Fibroblast of lung (primary cell): ENCODE measurements around the gene GNGT1. TPM values are rescaled to one million over a fixed set of nuclear protein-coding genes. Genes with fewer than 3 reads are reported as not detected.

Experiments
- DNase-seq, 2 donors: peaks; one replicate each; pipeline versions ENCODE4 v3.0.0 to v3.0.0-alpha.2; 2010; ENCODE audit warnings: low read depth in 2 of 2
- H2AFZ ChIP-seq: 2 replicates; pipeline ENCODE4 v1.5.1; 2012; ENCODE audit warnings: low read length, control low read depth, inconsistent platforms
- H3K27ac ChIP-seq: 2 replicates; pipeline ENCODE4 v1.5.1; 2011; ENCODE audit warnings: low read length, control low read depth; ENCODE audit not compliant: insufficient read depth
- H3K27me3 ChIP-seq: 2 replicates; pipeline ENCODE4 v1.5.1; 2011; ENCODE audit warnings: mild to moderate bottlenecking, low read length; ENCODE audit not compliant: control insufficient read depth, insufficient read depth
- H3K36me3 ChIP-seq: 2 replicates; pipeline ENCODE4 v1.5.1; 2011; ENCODE audit warnings: low read length; ENCODE audit not compliant: control insufficient read depth, insufficient read depth
- H3K4me1 ChIP-seq: 2 replicates; pipeline ENCODE4 v1.5.1; 2011; ENCODE audit warnings: low read length; ENCODE audit not compliant: control insufficient read depth, insufficient read depth; ENCODE audit errors: extremely low read depth
- H3K4me2 ChIP-seq: 2 replicates; pipeline ENCODE4 v1.5.1; 2011; ENCODE audit warnings: low read length, control low read depth; ENCODE audit not compliant: insufficient read depth; ENCODE audit errors: extremely low read depth
- H3K4me3 ChIP-seq, 4 experiments: fragments of 200-600 bp in 1 of 4; sonication (generic) in 1 of 4; replicated peaks in 1 of 4; 2 replicates each; pipeline ENCODE4 v1.5.1; 2011 to 2016; ENCODE audit warnings: low read length in 4 of 4, low read depth in 3 of 4, mild to moderate bottlenecking in 3 of 4, control low read depth in 2 of 4, inconsistent platforms in 1 of 4, mixed read lengths in 1 of 4; ENCODE audit not compliant: insufficient read depth in 1 of 4; ENCODE audit errors: control extremely low read depth in 1 of 4
- H3K79me2 ChIP-seq: 2 replicates; pipeline ENCODE4 v1.5.1; 2012; ENCODE audit warnings: mild to moderate bottlenecking, low read length, inconsistent platforms; ENCODE audit not compliant: control insufficient read depth, insufficient read depth
- H3K9ac ChIP-seq: 2 replicates; pipeline ENCODE4 v1.5.1; 2011; ENCODE audit warnings: mild to moderate bottlenecking, low read length, control low read depth; ENCODE audit not compliant: insufficient read depth
- H3K9me3 ChIP-seq: 2 replicates; pipeline ENCODE4 v1.5.1; 2012; ENCODE audit warnings: low read depth, low read length; ENCODE audit not compliant: control insufficient read depth, insufficient read depth
- H4K20me1 ChIP-seq: 2 replicates; pipeline ENCODE4 v1.5.1; 2011; ENCODE audit warnings: low read length; ENCODE audit not compliant: control insufficient read depth, insufficient read depth; ENCODE audit errors: extremely low read depth
- EZH2 ChIP-seq: IDR thresholded peaks from 2 replicates; pipeline ENCODE4 v1.5.1; 2012; ENCODE audit warnings: low read length, control low read depth, mild to moderate bottlenecking; ENCODE audit errors: missing control alignments
- polyA plus RNA-seq, 2 donors: library from polyadenylated mRNA; depleted of rRNA in 1 of 2; stranded (reverse) in 1 of 2; unstranded in 1 of 2; fragments of >200 nt; gene quantifications; 2 replicates each; pipeline ENCODE4 v1.2.1, GENCODE V29; 2011 to 2012; ENCODE audit warnings: missing spikeins in 1 of 2
- total RNA-seq: library from RNA; depleted of rRNA; stranded (reverse); fragments of >200 nt; gene quantifications from 2 replicates; pipeline ENCODE4 v1.2.1, GENCODE V29; 2014
- TF ChIP-seq, protein P1 (sequence below), 2 donors: IDR thresholded peaks in 1 of 2; conservative IDR thresholded peaks in 1 of 2; 1 replicate in 1 of 2; 2 replicates in 1 of 2; pipeline ENCODE4 v1.5.1; 2011 to 2012; ENCODE audit warnings: low read length in 2 of 2, control low read depth in 1 of 2, inconsistent platforms in 1 of 2, low read depth in 1 of 2, mild to moderate bottlenecking in 1 of 2

GNGT1 gene
- total and polyA plus RNA-seq, 2 donors (not counting 1 experiment from before 2014, with no cell fraction given): not detected

DNA sequence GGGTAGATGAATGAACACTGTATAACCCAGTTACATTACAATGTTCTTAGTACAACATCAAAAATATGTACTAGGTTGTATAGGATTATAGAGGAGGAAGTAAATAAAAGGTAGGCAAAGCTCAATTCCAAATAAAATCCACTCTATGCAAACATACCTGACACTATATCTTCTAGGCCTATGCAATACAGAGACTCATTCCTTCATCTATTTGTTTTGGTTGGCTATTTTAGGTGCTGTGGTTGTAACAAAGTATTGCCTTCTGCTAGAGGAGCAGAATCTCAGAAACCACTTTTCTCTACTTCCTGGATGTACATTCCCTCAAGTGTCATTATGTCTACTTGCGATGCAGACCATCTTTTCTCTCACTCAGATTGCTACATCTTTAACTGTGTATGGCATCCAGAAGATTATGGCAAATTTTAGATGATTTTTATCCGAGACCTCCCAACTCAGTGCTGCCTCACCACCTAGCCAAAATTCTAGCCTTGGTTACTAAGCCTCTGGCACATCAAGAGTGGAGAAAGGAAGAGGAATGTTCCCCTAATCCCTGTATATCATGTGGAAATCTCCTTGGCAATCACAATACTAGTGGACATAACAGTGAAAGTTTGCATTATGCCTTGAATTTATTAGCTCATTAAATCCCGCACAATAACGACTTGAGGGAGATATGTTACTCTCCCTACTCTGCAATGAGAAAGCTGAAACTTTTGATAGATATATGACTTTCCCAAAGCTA lies 10.3 kb upstream of the GNGT1 start:
- H2AFZ ChIP-seq: no peak overlapping the region
- H3K79me2 ChIP-seq: no peaks in the 10 kb centered on the region
- TF ChIP-seq, protein P1, sequence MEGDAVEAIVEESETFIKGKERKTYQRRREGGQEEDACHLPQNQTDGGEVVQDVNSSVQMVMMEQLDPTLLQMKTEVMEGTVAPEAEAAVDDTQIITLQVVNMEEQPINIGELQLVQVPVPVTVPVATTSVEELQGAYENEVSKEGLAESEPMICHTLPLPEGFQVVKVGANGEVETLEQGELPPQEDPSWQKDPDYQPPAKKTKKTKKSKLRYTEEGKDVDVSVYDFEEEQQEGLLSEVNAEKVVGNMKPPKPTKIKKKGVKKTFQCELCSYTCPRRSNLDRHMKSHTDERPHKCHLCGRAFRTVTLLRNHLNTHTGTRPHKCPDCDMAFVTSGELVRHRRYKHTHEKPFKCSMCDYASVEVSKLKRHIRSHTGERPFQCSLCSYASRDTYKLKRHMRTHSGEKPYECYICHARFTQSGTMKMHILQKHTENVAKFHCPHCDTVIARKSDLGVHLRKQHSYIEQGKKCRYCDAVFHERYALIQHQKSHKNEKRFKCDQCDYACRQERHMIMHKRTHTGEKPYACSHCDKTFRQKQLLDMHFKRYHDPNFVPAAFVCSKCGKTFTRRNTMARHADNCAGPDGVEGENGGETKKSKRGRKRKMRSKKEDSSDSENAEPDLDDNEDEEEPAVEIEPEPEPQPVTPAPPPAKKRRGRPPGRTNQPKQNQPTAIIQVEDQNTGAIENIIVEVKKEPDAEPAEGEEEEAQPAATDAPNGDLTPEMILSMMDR (conservative IDR thresholded peaks at IDR 0.05 in 1 of 2, IDR thresholded peaks at IDR 0.05 in 1 of 2; ENCODE audit: low read depth in 1 of 2, low read length in 2 of 2): no peak
- TF ChIP-seq EZH2: no peak
- H3K4me3 ChIP-seq: no peak overlapping the region
- H4K20me1 ChIP-seq: no peaks in the 10 kb centered on the region
- H3K36me3 ChIP-seq: no peaks in the 10 kb centered on the region
- H3K4me2 ChIP-seq: no peak overlapping the region
- no peak overlapping the region for H3K27ac ChIP-seq
- no peaks in the 10 kb centered on the region for H3K27me3 ChIP-seq
- no peak overlapping the region for H3K9ac ChIP-seq
- no peaks in the 10 kb centered on the region for H3K4me1 ChIP-seq
- no peak for DNase-seq
- no peaks in the 10 kb centered on the region for H3K9me3 ChIP-seq

DNA sequence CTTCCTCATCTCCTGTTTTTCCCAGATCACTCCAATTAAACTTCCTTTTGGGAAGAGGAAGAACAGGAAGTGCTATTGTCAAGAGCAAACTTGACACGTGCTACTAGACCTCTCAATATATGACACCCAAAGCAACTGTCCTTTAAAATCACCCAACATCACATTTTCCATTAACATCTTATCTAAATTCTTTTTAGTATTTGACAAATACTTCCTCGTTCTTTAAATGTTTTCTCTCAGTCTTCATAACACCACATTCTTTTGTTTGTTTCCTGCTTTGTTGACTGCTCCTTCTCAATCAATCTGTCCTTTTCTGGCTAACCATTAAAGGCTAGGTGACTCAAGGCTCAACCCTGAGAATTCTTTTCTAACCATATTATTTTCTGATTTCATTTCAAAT lies 8.7 kb upstream of the GNGT1 start:
- Histone ChIP-seq H3K9me3 (no peaks in the 10 kb centered on the region), H3K36me3 (no peaks in the 10 kb centered on the region), H3K9ac (no peak overlapping the region), H4K20me1 (no peaks in the 10 kb centered on the region), H3K27ac (no peak overlapping the region), H2AFZ (no peak overlapping the region), H3K4me3 (no peak overlapping the region), H3K79me2 (no peaks in the 10 kb centered on the region), H3K27me3 (no peaks in the 10 kb centered on the region), H3K4me2 (no peak overlapping the region), H3K4me1 (no peaks in the 10 kb centered on the region)
- no peak for DNase-seq
- no peak for TF ChIP-seq EZH2
- TF ChIP-seq, protein P1 (conservative IDR thresholded peaks at IDR 0.05 in 1 of 2, IDR thresholded peaks at IDR 0.05 in 1 of 2; ENCODE audit: low read depth in 1 of 2, low read length in 2 of 2): no peak

DNA sequence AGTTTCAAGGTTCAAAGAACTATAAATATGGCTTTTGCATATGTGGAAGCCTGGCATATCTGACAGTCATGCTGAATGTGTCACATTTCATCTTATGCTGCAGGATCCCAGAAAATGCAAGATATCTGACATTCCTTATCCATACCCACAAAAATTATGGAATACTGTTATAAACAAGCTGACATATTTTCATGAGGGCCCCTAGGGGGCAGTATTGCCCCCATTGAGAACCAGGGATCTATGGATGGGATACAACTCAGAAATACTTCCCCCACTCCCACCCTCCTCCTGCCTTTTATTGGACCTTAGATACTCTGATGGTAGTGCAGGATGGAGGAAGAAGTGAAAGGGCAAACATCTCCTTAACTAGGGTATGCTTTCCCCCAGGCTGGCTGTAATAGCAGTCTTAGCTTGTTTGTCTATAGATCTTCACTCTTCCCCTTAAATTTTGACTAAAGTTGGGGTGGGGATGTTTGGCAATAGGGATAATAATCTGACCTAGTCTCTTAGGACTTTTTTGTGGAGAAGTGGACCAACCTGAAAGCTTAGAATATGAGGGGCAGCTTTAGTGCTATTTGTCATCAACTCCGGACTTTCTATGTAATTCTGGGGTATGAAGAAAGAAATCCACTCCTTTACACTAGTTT lies 3.5 kb upstream of the GNGT1 start:
- H3K4me1 ChIP-seq: no peaks in the 10 kb centered on the region
- H3K9me3 ChIP-seq: no peaks in the 10 kb centered on the region
- no peak overlapping the region for H2AFZ ChIP-seq
- no peak overlapping the region for H3K4me2 ChIP-seq
- no peaks in the 10 kb centered on the region for H3K79me2 ChIP-seq
- TF ChIP-seq EZH2: no peak
- TF ChIP-seq, protein P1 (conservative IDR thresholded peaks at IDR 0.05 in 1 of 2, IDR thresholded peaks at IDR 0.05 in 1 of 2; ENCODE audit: low read depth in 1 of 2, low read length in 2 of 2): peak; percentile 85 to 86
- H3K9ac ChIP-seq: no peak overlapping the region
- DNase-seq: peak; percentile 63 to 79
- no peaks in the 10 kb centered on the region for H4K20me1 ChIP-seq
- H3K4me3 ChIP-seq: no peak overlapping the region
- no peaks in the 10 kb centered on the region for H3K36me3 ChIP-seq
- H3K27ac ChIP-seq: no peak overlapping the region
- no peaks in the 10 kb centered on the region for H3K27me3 ChIP-seq
